Panc1 (cell line): ENCODE data around the gene SLC19A1. TPM values are rescaled to one million over a fixed set of nuclear protein-coding genes. Genes with fewer than 3 reads are reported as not detected.

ENCODE experiments used
- ATAC-seq: fragments of 200-7000 bp; cut with Tn5 transposase; 2 replicates; pipeline ENCODE4 v1.9.1; 2020; ENCODE audit warnings: mild to moderate bottlenecking, moderate library complexity
- BruUV-seq: library from RNA; stranded (reverse); fragments of 400-500 nt; replicated peaks from 2 replicates; lab custom pipeline; 2021; lab: Mats Ljungman, UMichigan
- CTCF ChIA-PET: fragments of 300-600 bp; sonication (Branson Sonifier 250); formaldehyde crosslinking; loops from one replicate; lab custom pipeline; 2022; ENCODE audit warnings: antibody characterized with exemption; lab: Charles Lee
- POLR2A ChIA-PET: fragments of 300-600 bp; sonication (Branson Sonifier 250); formaldehyde crosslinking; loops from one replicate; lab custom pipeline; 2022; ENCODE audit warnings: antibody characterized with exemption; lab: Charles Lee
- DNase-seq: peaks from one replicate; pipeline ENCODE4 v3.0.0-alpha.2; 2010; ENCODE audit warnings: low read depth, low spot score
- H3K27ac ChIP-seq: 2 replicates; pipeline ENCODE4 v1.5.1; 2011; ENCODE audit warnings: mild to moderate bottlenecking, low read length, inconsistent platforms
- H3K27me3 ChIP-seq: fragments of 200-500 bp; sonication (Bioruptor generic); 2 replicates; pipeline ENCODE4 v1.6.0; 2014; ENCODE audit warnings: low read length, inconsistent platforms; ENCODE audit not compliant: control insufficient read depth, insufficient read depth
- H3K36me3 ChIP-seq: fragments of 200-500 bp; sonication (Bioruptor generic); 2 replicates; pipeline ENCODE4 v1.5.1; 2014; ENCODE audit warnings: inconsistent platforms, mild to moderate bottlenecking, low read length, moderate library complexity; ENCODE audit not compliant: control insufficient read depth, insufficient read depth
- H3K4me1 ChIP-seq: 2 replicates; pipeline ENCODE4 v1.5.1; 2011; ENCODE audit warnings: inconsistent platforms, mild to moderate bottlenecking, low read length, moderate library complexity; ENCODE audit not compliant: control insufficient read depth, insufficient read depth
- H3K4me3 ChIP-seq, 2 experiments: 2 replicates each; pipeline ENCODE4 v1.5.1; 2011 to 2012; ENCODE audit warnings: low read depth in 2 of 2, low read length in 2 of 2, mild to moderate bottlenecking in 2 of 2, inconsistent platforms in 1 of 2, moderate library complexity in 1 of 2
- H3K9me3 ChIP-seq: fragments of 200-500 bp; sonication (Bioruptor generic); 2 replicates; pipeline ENCODE4 v1.5.1; 2014; ENCODE audit warnings: low read depth, mild to moderate bottlenecking, inconsistent platforms, low read length, moderate library complexity; ENCODE audit not compliant: control insufficient read depth, insufficient read depth
- POLR2AphosphoS5 ChIP-seq: IDR thresholded peaks from 2 replicates; pipeline ENCODE4 v1.6.1; 2012; ENCODE audit warnings: mild to moderate bottlenecking, low read depth, low read length, moderate library complexity
- SIN3A ChIP-seq: IDR thresholded peaks from 2 replicates; pipeline ENCODE4 v1.6.1; 2012; ENCODE audit warnings: low read depth, mild to moderate bottlenecking, low read length, moderate library complexity, borderline replicate concordance; ENCODE audit not compliant: insufficient read depth
- TCF7L2 ChIP-seq: IDR thresholded peaks from 2 replicates; pipeline ENCODE4 v1.6.1; 2011; ENCODE audit warnings: mild to moderate bottlenecking, low read depth, low read length, inconsistent platforms
- in situ Hi-C: cut with HindIII; loops from 2 replicates; pipeline ENCODE4 v1.10.0; 2016; ENCODE audit warnings: low sequenced_read_pairs, low pct_unique_long_range_greater_than_20kb
- intact Hi-C: fragments of 100-400 bp; cut with micrococcal nuclease; formaldehyde crosslinking; loops from one replicate; pipeline ENCODE4 v1.10.0; 2022; ENCODE audit not compliant: unreplicated experiment
- total RNA-seq: library from RNA; stranded (reverse); gene quantifications from one replicate; pipeline ENCODE4 v1.2.1, GENCODE V29; 2021; ENCODE audit not compliant: unreplicated experiment
- TF ChIP-seq, protein P1 (sequence below): fragments of 450-650 bp; IDR thresholded peaks from 2 replicates; pipeline ENCODE4 v1.5.1; 2017; ENCODE audit warnings: mild to moderate bottlenecking
- TF ChIP-seq, protein P2 (sequence below), 2 experiments: IDR thresholded peaks; 2 replicates each; pipeline ENCODE4 v1.6.1; 2011 to 2012; ENCODE audit warnings: low read depth in 2 of 2, control low read depth in 1 of 2, low read length in 1 of 2, mild to moderate bottlenecking in 1 of 2, moderate library complexity in 1 of 2; ENCODE audit not compliant: insufficient read depth in 1 of 2

The SLC19A1 gene
- total RNA-seq, 1 experiment from 2014 or later: 24.5 TPM

DNA sequence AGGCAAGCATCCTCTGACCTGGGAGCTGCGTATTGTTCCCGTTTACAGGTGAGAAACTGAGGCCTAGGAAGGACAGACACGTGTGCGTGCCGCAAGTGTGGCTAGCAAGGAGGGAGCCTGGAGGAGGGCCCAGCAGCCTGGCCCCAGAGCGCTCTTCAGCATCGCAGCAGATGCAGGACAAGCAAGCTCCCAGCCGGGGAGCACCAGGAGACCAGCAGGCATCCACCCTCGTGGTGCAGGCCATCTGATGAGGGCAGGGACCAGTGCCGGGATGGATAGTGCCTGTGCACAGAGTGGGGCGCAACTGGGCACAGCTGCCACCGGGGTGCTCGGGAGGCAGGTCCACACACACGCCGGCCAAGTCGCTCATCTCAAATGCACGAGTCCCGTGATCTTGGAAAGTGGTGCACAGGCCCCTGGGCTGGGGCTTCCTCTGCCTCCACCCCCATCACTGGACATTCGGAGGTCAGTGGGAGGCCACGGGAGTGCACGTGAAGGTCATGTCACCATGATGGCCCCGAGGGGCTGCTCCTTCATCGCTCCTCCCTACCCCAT lies 82.2 kb downstream of the SLC19A1 start:
- TF ChIP-seq TCF7L2 (no peak), POLR2AphosphoS5 (no peak), SIN3A (no peak)
- TF ChIP-seq, protein P1, sequence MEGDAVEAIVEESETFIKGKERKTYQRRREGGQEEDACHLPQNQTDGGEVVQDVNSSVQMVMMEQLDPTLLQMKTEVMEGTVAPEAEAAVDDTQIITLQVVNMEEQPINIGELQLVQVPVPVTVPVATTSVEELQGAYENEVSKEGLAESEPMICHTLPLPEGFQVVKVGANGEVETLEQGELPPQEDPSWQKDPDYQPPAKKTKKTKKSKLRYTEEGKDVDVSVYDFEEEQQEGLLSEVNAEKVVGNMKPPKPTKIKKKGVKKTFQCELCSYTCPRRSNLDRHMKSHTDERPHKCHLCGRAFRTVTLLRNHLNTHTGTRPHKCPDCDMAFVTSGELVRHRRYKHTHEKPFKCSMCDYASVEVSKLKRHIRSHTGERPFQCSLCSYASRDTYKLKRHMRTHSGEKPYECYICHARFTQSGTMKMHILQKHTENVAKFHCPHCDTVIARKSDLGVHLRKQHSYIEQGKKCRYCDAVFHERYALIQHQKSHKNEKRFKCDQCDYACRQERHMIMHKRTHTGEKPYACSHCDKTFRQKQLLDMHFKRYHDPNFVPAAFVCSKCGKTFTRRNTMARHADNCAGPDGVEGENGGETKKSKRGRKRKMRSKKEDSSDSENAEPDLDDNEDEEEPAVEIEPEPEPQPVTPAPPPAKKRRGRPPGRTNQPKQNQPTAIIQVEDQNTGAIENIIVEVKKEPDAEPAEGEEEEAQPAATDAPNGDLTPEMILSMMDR: no peak
- TF ChIP-seq, protein P2, sequence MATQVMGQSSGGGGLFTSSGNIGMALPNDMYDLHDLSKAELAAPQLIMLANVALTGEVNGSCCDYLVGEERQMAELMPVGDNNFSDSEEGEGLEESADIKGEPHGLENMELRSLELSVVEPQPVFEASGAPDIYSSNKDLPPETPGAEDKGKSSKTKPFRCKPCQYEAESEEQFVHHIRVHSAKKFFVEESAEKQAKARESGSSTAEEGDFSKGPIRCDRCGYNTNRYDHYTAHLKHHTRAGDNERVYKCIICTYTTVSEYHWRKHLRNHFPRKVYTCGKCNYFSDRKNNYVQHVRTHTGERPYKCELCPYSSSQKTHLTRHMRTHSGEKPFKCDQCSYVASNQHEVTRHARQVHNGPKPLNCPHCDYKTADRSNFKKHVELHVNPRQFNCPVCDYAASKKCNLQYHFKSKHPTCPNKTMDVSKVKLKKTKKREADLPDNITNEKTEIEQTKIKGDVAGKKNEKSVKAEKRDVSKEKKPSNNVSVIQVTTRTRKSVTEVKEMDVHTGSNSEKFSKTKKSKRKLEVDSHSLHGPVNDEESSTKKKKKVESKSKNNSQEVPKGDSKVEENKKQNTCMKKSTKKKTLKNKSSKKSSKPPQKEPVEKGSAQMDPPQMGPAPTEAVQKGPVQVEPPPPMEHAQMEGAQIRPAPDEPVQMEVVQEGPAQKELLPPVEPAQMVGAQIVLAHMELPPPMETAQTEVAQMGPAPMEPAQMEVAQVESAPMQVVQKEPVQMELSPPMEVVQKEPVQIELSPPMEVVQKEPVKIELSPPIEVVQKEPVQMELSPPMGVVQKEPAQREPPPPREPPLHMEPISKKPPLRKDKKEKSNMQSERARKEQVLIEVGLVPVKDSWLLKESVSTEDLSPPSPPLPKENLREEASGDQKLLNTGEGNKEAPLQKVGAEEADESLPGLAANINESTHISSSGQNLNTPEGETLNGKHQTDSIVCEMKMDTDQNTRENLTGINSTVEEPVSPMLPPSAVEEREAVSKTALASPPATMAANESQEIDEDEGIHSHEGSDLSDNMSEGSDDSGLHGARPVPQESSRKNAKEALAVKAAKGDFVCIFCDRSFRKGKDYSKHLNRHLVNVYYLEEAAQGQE (IDR thresholded peaks at IDR 0.05; ENCODE audit: insufficient read depth in 1 of 2, low read depth in 2 of 2, low read length in 1 of 2): no peak
- CTCF ChIA-PET: no interaction called here
- in situ Hi-C loops: no loop called here
- Histone ChIP-seq H3K4me1 (peaks cover 88% of the 10 kb centered on the region), H3K4me3 (no peak overlapping the region), H3K9me3 (no peaks in the 10 kb centered on the region), H3K27ac (peak overlapping the region; percentile 84), H3K27me3 (no peaks in the 10 kb centered on the region), H3K36me3 (no peaks in the 10 kb centered on the region)
- peak; percentile 5 for ATAC-seq
- intact Hi-C loops: loop anchor here (10.0 kb wide), 1 partner anchor 45 kb away; no protein-coding TSS in a partner anchor
- no TSS peak for BruUV-seq
- no peak for DNase-seq
- POLR2A ChIA-PET: no interaction called here

DNA sequence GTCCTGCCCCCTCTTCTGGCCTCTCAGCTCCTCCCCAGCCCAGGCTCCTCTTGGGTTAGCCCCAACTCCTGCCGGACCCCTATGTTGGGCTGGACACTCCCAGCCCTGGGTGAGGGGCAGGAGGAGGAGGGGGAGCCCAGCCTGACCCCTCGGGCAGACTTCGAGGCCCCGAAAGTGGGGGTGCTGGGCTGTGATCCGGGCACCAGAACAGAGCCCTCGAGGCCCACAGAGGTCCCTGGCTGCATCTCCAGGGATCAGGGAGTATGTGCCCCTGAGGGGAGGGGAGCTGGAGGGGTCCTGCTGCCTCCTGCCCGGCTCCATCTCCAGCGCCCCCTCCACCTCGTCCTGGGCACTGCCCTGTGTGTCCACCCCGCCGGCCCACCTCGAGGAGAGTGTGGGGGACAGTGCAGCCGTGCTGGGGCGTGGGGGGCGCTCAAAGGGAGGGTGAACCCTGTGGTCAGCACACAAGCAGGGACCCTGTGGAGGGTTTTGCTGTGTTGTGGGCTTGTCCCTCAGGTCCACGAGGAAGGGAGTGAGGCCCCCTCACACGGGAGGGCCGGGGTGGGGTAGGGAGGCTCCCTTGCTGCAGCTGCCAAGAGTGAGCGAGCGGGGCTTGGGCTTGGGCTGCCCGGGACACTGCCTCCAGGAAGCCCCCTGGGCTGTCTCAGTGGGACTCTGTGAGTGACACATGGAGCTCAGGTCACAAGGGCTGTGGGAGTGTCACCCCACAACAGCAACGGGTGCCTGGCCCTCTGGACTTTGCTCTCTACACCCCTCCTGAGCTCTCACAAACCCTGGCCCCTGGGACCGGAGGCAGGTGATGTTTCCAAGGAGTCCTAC lies 82.8 kb downstream of the SLC19A1 start:
- no peak for DNase-seq
- no peaks in the 10 kb centered on the region for H3K36me3 ChIP-seq
- BruUV-seq: no TSS peak
- TF ChIP-seq POLR2AphosphoS5: no peak
- ChIA-PET POLR2A (no interaction called here), CTCF (no interaction called here)
- intact Hi-C loops (loop anchor here (10.0 kb wide), 1 partner anchor 45 kb away; no protein-coding TSS in a partner anchor), in situ Hi-C loops (no loop called here)
- no peak overlapping the region for H3K4me3 ChIP-seq
- peak overlapping the region; percentile 84 for H3K27ac ChIP-seq
- no peak for ATAC-seq
- no peaks in the 10 kb centered on the region for H3K9me3 ChIP-seq
- no peaks in the 10 kb centered on the region for H3K27me3 ChIP-seq
- peaks cover 88% of the 10 kb centered on the region for H3K4me1 ChIP-seq
